ENCODE results near the gene PLXNB2. TPM values are rescaled to one million over a fixed set of nuclear protein-coding genes. Genes with fewer than 3 reads are reported as not detected.

PLXNB2 gene
- total RNA-seq, 1 donor from 2014 or later = 352 TPM

GRCh38 chr22:50296658-50297490, 10.6 kb downstream of the PLXNB2 start:
- H3K27me3 Mint-ChIP-seq = no peaks in the 10 kb centered on the region
- DNase-seq (ENCODE audit: extremely low spot score, unreplicated experiment) = no peak
- peaks cover 15% of the 10 kb centered on the region for H3K4me1 Mint-ChIP-seq (ENCODE audit: unreplicated experiment)
- no peaks in the 10 kb centered on the region for H3K9me3 Mint-ChIP-seq
- H3K36me3 Mint-ChIP-seq = no peaks in the 10 kb centered on the region
- TF ChIP-seq, protein P1, sequence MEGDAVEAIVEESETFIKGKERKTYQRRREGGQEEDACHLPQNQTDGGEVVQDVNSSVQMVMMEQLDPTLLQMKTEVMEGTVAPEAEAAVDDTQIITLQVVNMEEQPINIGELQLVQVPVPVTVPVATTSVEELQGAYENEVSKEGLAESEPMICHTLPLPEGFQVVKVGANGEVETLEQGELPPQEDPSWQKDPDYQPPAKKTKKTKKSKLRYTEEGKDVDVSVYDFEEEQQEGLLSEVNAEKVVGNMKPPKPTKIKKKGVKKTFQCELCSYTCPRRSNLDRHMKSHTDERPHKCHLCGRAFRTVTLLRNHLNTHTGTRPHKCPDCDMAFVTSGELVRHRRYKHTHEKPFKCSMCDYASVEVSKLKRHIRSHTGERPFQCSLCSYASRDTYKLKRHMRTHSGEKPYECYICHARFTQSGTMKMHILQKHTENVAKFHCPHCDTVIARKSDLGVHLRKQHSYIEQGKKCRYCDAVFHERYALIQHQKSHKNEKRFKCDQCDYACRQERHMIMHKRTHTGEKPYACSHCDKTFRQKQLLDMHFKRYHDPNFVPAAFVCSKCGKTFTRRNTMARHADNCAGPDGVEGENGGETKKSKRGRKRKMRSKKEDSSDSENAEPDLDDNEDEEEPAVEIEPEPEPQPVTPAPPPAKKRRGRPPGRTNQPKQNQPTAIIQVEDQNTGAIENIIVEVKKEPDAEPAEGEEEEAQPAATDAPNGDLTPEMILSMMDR (conservative IDR thresholded peaks at IDR 0.05) = no peak
- peak overlapping the region; percentile 68 for H3K4me3 Mint-ChIP-seq
- H3K27ac Mint-ChIP-seq = peak overlapping the region; percentile 82

DNA sequence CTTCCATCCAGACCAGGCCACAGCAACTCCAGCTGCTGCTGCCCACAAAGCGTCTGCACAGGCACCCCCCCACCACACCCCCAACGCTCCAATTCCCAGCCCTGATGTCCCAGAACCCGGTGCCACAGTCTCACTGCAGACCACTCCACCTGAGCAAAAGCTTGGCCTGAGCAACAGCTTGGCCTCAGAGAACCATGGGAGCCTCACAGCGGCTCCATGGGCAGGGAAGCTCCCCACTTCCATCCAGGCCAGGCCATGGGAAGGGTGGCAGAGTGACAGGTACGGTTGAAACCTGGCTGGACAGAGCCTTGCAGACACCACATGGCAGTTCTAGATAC, 13.2 kb downstream of the PLXNB2 start:
- H3K27ac Mint-ChIP-seq = peak overlapping the region; percentile 85
- H3K9me3 Mint-ChIP-seq = no peaks in the 10 kb centered on the region
- TF ChIP-seq, protein P1 (conservative IDR thresholded peaks at IDR 0.05) = no peak
- no peak overlapping the region for H3K4me3 Mint-ChIP-seq
- no peaks in the 10 kb centered on the region for H3K36me3 Mint-ChIP-seq
- H3K4me1 Mint-ChIP-seq (ENCODE audit: unreplicated experiment) = peaks cover 15% of the 10 kb centered on the region
- DNase-seq (ENCODE audit: extremely low spot score, unreplicated experiment) = no peak
- no peaks in the 10 kb centered on the region for H3K27me3 Mint-ChIP-seq

DNA sequence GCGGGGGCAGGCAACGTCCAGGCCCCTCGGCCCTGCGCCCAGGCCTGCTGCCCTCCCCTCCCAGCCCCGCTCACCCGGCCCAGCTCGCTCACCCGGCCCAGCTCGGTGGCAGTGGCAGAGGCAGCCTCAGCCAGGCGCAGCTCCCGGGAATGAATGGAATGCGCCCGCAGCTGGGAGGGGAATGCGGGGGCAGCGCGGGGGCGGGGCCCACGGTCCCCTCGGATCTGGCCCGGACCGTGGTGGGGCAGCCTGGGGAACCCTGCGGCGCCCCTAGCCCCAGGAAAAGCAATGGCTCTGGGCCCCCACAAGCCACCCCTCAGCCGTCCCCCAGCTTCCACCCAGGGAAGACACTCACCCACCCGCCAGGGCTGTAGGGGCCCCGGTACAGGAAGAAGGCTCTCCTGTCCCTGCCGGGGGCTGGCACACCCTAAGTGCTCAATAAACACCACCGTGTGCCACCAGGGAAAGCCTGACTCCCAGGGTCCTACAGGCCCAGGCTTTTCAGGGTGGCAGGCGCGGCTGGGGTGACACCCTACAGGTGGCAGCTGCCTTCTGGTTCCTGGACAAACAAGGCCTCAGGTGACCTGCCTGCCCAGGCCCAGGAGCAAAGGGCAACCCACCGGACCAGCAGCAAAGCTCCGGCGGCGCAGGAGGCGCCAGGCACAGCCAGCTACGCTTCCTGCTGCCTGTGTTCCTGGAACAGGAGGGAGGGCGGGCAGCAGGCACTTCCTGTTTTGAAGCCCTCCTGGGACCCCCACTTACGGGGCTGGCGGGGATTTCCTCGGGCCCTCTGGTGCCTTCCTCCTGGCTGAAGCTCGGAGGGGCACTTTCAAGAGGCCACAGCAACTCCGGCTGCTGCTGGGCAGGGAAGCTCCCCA, 13.8 kb downstream of the PLXNB2 start:
- Mint-ChIP-seq H3K27ac (peak overlapping the region; percentile 85), H3K9me3 (no peaks in the 10 kb centered on the region), H3K4me3 (no peak overlapping the region), H3K27me3 (no peaks in the 10 kb centered on the region), H3K36me3 (no peaks in the 10 kb centered on the region), H3K4me1 (ENCODE audit: unreplicated experiment) (peaks cover 15% of the 10 kb centered on the region)
- TF ChIP-seq, protein P1 (conservative IDR thresholded peaks at IDR 0.05) = no peak
- no peak for DNase-seq (ENCODE audit: extremely low spot score, unreplicated experiment)

GRCh38 chr22:50292643-50293440, 14.6 kb downstream of the PLXNB2 start:
- H3K27me3 Mint-ChIP-seq = no peaks in the 10 kb centered on the region
- no peaks in the 10 kb centered on the region for H3K9me3 Mint-ChIP-seq
- peaks cover 15% of the 10 kb centered on the region for H3K4me1 Mint-ChIP-seq (ENCODE audit: unreplicated experiment)
- no peak for DNase-seq (ENCODE audit: extremely low spot score, unreplicated experiment)
- peak overlapping the region; percentile 83 for H3K27ac Mint-ChIP-seq
- TF ChIP-seq, protein P1 (conservative IDR thresholded peaks at IDR 0.05) = no peak
- H3K36me3 Mint-ChIP-seq = no peaks in the 10 kb centered on the region
- H3K4me3 Mint-ChIP-seq = peak overlapping the region; percentile 52

GRCh38 chr22:50289942-50290630, 17.4 kb downstream of the PLXNB2 start:
- TF ChIP-seq, protein P1 (conservative IDR thresholded peaks at IDR 0.05) = no peak
- H3K4me3 Mint-ChIP-seq = no peak overlapping the region
- no peaks in the 10 kb centered on the region for H3K27me3 Mint-ChIP-seq
- no peaks in the 10 kb centered on the region for H3K9me3 Mint-ChIP-seq
- peaks cover 4% of the 10 kb centered on the region for H3K4me1 Mint-ChIP-seq (ENCODE audit: unreplicated experiment)
- H3K36me3 Mint-ChIP-seq = no peaks in the 10 kb centered on the region
- peak overlapping the region; percentile 39 for H3K27ac Mint-ChIP-seq
- no peak for DNase-seq (ENCODE audit: extremely low spot score, unreplicated experiment)

Data from type B pancreatic cell (in vitro differentiated cells).